Measurements from ENCODE around the gene ETV3.
A peak's percentile ranks its signal among the peaks of the same experiment; 100 is the strongest.
"Not testable (repeated sequence)": the region's sequence is repeated elsewhere in the genome, so short reads cannot be mapped to it uniquely, and the experiment has no call there.

Gene ETV3

DNA sequence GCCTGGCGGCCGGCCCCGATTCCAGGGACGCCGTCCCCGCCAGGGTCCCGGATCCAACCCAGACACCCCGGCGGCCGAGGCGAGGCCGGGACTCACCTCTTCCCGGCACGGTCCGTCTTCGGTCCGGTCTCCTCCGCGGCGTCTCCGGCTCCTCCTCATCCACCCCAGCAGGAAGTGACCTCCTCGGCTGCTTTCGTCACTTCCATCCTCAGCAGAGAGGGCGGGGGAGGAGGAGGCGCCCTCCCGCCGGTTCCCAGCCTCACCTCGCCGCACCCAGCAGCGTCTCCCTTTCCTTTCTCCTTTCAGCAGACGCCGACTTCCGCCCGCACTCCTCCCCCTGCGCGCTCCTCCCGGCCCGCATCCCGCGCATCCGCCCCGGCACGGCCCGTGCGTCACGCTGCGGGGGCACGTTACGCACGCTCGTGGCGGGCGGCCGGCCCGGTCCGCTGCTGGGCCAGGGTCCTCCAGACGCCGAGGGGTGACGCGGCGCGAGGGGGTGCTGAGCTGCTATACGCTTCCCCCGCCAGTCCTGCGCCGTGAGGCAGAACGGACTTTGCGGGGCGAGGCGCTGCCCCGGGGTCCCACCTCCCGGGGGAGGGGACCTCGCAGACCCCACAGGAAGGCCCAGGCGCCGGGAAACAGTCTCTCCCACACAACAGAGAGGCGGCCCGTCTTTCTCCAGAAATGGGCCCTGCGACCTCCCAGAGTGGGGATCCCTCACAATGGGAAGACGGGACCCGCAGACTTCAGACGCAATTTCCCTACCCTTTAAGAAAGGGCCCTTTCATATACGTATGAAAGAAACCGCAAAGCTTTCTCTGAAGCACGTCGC, at the start of gene ETV3:
Gene ETV3 (minus strand): TSS at position 176 of the 832 bp plus-strand sequence. CDS start 2,043 bp downstream, outside the sequence.
- TF ChIP-seq POLR2A (IDR thresholded peaks at IDR 0.05; ENCODE audit: extremely low read depth, insufficient read length) (peak; percentile 56), MYC (IDR thresholded peaks at IDR 0.05; ENCODE audit: low read depth, low read length) (peak; percentile 75)
- TF ChIP-seq, protein P1, sequence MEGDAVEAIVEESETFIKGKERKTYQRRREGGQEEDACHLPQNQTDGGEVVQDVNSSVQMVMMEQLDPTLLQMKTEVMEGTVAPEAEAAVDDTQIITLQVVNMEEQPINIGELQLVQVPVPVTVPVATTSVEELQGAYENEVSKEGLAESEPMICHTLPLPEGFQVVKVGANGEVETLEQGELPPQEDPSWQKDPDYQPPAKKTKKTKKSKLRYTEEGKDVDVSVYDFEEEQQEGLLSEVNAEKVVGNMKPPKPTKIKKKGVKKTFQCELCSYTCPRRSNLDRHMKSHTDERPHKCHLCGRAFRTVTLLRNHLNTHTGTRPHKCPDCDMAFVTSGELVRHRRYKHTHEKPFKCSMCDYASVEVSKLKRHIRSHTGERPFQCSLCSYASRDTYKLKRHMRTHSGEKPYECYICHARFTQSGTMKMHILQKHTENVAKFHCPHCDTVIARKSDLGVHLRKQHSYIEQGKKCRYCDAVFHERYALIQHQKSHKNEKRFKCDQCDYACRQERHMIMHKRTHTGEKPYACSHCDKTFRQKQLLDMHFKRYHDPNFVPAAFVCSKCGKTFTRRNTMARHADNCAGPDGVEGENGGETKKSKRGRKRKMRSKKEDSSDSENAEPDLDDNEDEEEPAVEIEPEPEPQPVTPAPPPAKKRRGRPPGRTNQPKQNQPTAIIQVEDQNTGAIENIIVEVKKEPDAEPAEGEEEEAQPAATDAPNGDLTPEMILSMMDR (IDR thresholded peaks at IDR 0.05; ENCODE audit: low read depth, low read length) = no peak
- TF ChIP-seq, protein P2, sequence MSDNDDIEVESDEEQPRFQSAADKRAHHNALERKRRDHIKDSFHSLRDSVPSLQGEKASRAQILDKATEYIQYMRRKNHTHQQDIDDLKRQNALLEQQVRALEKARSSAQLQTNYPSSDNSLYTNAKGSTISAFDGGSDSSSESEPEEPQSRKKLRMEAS (IDR thresholded peaks at IDR 0.05; ENCODE audit: low read depth, low read length) = peak; percentile 23; the same call in 1 of the 2 replicates
- peak within 1 kb of the TSS; percentile 96 for H3K4me3 ChIP-seq (ENCODE audit: low read depth, low read length)
- peak; percentile 96 for DNase-seq (ENCODE audit: low read depth)

DNA sequence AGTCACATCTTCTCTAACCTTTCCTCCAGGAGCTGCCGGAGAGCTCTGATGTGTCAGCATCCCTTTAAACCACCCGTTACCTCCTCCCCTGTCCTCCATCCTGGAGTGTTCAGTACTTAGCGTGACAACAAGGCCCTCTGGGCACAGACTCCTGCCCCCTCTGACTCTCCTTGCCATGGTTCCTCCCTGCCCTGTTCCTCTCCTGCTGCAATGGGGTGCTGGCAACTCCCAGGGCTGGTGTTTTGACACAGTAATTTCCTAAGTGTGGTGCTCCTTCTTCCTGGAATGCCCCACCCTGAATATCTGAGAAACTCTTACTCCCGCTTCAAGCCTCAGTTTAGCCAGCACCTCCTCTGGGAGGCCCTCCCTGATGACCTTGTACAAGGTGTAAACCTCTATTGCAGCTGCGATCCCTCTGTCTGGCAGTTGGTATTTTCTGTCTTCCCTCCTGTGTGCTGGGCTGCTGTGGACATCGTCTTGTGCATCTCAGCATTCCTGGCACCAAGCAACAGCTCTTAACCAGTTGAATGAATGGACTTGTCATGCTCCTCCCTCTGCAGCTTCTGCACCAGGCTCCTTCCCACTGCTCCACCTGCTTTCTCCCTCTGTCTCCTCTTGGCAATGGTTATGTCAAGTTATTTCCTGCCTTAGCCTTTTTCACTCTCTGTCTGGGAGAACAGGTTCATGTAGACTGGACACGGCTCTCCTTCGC, 48.2 kb upstream of the ETV3 start:
- DNase-seq (ENCODE audit: low read depth) = no peak
- TF ChIP-seq, protein P2 (IDR thresholded peaks at IDR 0.05; ENCODE audit: low read depth, low read length) = no peak
- TF ChIP-seq, protein P1 (IDR thresholded peaks at IDR 0.05; ENCODE audit: low read depth, low read length) = no peak
- H3K4me3 ChIP-seq (ENCODE audit: low read depth, low read length) = no peak overlapping the region

DNA sequence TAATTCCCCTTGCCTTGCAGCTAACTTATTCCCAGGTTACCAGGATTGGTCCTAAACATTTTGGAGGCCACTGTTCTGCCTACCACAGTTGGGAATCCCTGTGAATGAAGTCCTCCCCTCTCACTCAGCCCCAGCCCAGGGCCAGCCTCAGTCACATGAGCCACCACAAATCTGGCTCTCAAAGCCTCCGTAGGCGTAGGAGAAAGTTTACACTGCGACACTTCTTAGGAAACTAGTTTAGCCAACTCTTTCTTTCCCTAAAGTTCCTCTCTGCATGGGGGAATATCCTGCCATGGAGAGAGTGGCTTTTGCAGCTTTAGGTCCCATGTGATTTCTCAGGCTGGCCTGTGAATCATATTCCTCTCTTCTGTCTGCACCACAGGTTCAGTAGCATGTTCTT, 45.7 kb upstream of the ETV3 start:
- no peak overlapping the region for H3K4me3 ChIP-seq (ENCODE audit: low read depth, low read length)
- TF ChIP-seq MYC (IDR thresholded peaks at IDR 0.05; ENCODE audit: low read depth, low read length) = no peak
- TF ChIP-seq, protein P2 (IDR thresholded peaks at IDR 0.05; ENCODE audit: low read depth, low read length) = no peak
- TF ChIP-seq, protein P1 (IDR thresholded peaks at IDR 0.05; ENCODE audit: low read depth, low read length) = no peak
- no peak for TF ChIP-seq POLR2A (IDR thresholded peaks at IDR 0.05; ENCODE audit: extremely low read depth, insufficient read length)
- DNase-seq (ENCODE audit: low read depth) = no peak

DNA sequence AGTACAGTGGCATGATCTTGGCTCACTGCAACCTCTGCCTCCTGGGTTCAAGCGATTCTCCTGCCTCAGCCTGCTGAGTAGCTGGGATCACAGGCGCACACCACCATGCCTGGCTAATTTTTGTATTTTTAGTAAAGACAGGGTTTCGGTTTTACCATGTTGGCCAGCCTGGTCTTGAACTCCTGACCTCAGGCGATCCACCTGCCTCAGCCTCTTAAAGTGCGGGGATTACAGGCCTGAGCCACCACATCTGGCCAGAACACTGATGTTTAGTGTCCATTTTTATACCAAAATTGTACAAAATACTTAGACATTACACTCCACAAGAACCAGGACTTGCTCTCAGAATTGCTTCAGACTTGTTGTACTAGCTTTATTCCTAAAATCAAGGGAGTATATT, 44.2 kb upstream of the ETV3 start:
- not testable (repeated sequence) for H3K4me3 ChIP-seq (ENCODE audit: low read depth, low read length); DNase-seq (ENCODE audit: low read depth)

DNA sequence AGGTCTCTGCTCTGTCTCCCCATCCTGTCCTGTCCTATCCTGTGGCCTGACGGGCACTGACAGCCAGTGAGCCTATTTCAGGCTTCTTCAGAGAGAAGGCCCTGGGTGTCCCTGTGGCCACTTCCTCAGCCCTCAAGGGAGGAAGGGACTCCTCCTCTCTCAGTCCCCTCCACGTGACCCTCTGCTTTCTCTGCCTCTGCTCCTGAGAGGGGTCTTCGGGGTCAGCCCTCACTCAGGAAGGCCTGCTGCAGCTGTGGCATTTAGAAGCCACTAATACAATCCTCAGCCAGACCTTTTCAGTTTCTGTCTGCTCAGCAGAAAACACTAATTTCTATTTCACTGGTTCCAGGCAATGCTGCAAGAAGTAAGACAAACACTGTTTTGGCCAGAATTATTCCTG, 43.6 kb upstream of the ETV3 start:
- H3K4me3 ChIP-seq (ENCODE audit: low read depth, low read length) = no peak overlapping the region
- TF ChIP-seq MYC (IDR thresholded peaks at IDR 0.05; ENCODE audit: low read depth, low read length) (no peak), POLR2A (IDR thresholded peaks at IDR 0.05; ENCODE audit: extremely low read depth, insufficient read length) (no peak)
- TF ChIP-seq, protein P1 (IDR thresholded peaks at IDR 0.05; ENCODE audit: low read depth, low read length) = no peak
- TF ChIP-seq, protein P2 (IDR thresholded peaks at IDR 0.05; ENCODE audit: low read depth, low read length) = no peak
- DNase-seq (ENCODE audit: low read depth) = no peak

DNA sequence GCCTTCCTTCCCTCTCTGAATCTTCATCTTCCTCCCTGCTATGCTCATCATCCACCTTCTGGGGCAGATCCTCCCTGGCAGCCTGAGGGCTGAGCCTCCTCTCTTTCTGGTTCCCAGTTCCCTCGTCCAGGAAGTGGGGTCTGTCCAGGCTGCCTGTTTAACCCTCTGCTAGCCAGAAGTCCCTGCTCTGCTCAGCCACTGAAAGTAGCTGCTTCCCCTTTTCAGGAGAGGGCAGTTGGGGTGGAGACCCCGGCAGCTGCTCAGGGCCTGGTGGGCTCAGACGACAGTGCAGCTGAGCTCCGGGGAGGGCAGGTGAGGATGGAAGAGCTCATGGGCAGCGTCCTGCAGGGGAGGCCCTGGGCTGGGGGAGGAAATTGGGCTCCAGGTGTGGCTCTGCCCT, 43.1 kb upstream of the ETV3 start:
- H3K4me3 ChIP-seq (ENCODE audit: low read depth, low read length) = no peak overlapping the region
- TF ChIP-seq POLR2A (IDR thresholded peaks at IDR 0.05; ENCODE audit: extremely low read depth, insufficient read length) = no peak
- TF ChIP-seq, protein P1 (IDR thresholded peaks at IDR 0.05; ENCODE audit: low read depth, low read length) = no peak
- TF ChIP-seq MYC (IDR thresholded peaks at IDR 0.05; ENCODE audit: low read depth, low read length) = no peak
- TF ChIP-seq, protein P2 (IDR thresholded peaks at IDR 0.05; ENCODE audit: low read depth, low read length) = no peak
- peak; percentile 29 for DNase-seq (ENCODE audit: low read depth)

Data from NB4 (cell line).